Fibroblast of mammary gland (primary cell): ENCODE results near the gene POLD3.

ENCODE experiments used
- DNase-seq: peaks from one replicate; pipeline ENCODE4 v3.0.0-alpha.2; 2010; ENCODE audit warnings: low read depth
- H3K4me3 ChIP-seq: 2 replicates; pipeline ENCODE4 v1.5.1; 2011; ENCODE audit warnings: low read depth, mild to moderate bottlenecking, low read length, moderate library complexity; ENCODE audit not compliant: control insufficient read depth
- CTCF ChIP-seq: conservative IDR thresholded peaks from 2 replicates; pipeline ENCODE4 v1.5.1; 2011; ENCODE audit warnings: low read depth, low read length, inconsistent platforms; ENCODE audit not compliant: control insufficient read depth, insufficient read depth

Gene POLD3

GRCh38 chr11:74634537-74634936 is 42.2 kb downstream of the POLD3 start:
- peak; percentile 43 for TF ChIP-seq CTCF

GRCh38 chr11:74636630-74637184 is 44.3 kb downstream of the POLD3 start:
- DNase-seq: peak; percentile 92
- no peak for TF ChIP-seq CTCF

More at GRCh38 chr11:74634537-74634936, 42.2 kb downstream of the POLD3 start:
- no peak overlapping the region for H3K4me3 ChIP-seq
- peak; percentile 70 for DNase-seq

DNA sequence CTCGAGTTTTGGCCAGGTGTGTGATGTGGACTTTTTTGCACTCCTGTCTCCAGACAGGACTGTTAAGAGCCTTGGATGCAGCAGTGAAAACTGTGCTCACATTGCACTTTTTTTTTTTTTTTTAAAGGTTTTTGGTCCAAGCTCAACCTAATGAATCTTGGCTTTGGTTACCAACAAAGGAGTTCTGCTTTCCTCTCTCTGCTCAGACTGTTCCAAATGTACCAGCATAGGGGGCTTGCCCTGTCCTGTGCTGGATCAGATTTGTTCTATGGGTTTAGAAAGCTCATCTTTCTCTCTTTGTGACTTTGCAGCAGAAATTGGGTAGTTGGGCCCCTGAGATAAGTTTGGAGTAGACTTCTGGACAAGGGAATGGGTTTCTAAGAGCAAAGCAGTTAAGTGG is 45.3 kb downstream of the POLD3 start:
- no peak for TF ChIP-seq CTCF
- H3K4me3 ChIP-seq: no peak overlapping the region
- DNase-seq: no peak

More at GRCh38 chr11:74636630-74637184, 44.3 kb downstream of the POLD3 start:
- no peak overlapping the region for H3K4me3 ChIP-seq

DNA sequence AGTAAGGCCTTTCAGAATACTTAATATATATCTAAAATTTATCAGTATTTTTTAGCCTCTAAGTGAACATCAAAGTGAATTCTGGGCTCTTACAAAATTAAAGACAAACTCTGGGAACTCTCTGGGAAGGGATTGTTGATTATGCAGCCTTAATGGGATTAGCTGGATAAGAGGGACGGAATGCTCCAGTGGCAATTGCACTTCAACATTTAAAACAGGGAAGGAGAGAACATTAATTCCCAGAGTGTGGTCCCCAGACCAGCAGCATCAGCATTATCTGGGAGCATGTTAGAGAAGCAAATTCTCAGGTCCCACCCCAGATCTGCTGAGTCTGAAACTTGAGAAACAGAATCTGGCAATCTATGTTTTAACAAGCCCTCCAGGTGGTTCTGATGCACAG is 46.5 kb downstream of the POLD3 start:
- DNase-seq: no peak
- no peak for TF ChIP-seq CTCF

GRCh38 chr11:74639533-74639932 is 47.2 kb downstream of the POLD3 start:
- no peak for TF ChIP-seq CTCF
- no peak overlapping the region for H3K4me3 ChIP-seq
- no peak for DNase-seq

More for the DNA sequence above, 46.5 kb downstream of the POLD3 start:
- H3K4me3 ChIP-seq: no peak overlapping the region

DNA sequence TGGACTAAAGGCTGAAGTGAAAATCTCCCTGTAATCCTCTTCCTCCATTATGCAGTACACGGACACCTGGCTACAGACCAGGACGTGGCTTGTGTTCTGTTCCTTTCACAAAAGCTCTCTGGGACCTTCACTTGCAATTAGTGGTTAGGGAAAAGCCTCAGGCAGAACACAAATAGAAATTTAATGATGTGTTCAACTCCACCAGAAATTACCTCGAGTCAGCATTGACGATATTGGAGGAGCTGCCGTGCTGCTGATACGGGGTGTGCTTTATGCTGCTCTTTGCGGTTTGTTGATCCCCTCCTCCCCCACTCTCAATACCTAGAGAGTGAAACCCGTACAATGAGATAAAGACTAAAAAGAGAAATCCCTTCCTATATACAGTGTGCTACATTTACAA is 48.9 kb downstream of the POLD3 start:
- H3K4me3 ChIP-seq: no peak overlapping the region
- DNase-seq: no peak
- TF ChIP-seq CTCF: no peak

DNA sequence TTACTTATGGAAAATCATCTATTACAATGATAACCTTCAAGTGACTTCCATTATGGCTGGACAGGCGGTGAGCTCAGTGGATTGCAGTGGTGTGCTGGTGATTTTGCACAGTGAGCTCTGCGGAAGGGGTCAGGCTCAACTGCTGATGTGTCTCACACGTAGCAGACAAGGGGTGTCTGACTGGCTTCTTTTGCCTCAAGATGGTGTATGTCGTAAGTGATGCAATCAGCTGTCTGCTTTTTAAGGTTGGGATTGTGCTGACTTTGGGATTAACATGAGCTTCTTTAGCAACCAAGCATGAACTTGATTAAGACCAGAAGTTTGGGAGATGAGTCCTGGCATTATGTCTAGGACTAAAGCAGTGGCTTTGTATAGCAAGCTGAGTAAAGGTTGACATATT is 49.5 kb downstream of the POLD3 start:
- DNase-seq: peak; percentile 66
- no peak for TF ChIP-seq CTCF
- no peak overlapping the region for H3K4me3 ChIP-seq
